DOHH2 (cell line): Measurements from ENCODE around the gene NTS.

Experiments
- H3F3A ChIP-seq: fragments of 200-600 bp; sonication (generic), shearing (Covaris generic); 2 replicates; pipeline ENCODE4 v1.6.0; 2016; ENCODE audit warnings: antibody characterized with exemption, mild to moderate bottlenecking; ENCODE audit not compliant: control insufficient read depth, insufficient read depth
- H3K27ac ChIP-seq: fragments of 200-600 bp; sonication (generic); 2 replicates; pipeline ENCODE4 v1.5.1; 2014; ENCODE audit warnings: low read depth, mild to moderate bottlenecking, low read length, moderate library complexity
- H3K27me3 ChIP-seq: fragments of 200-600 bp; sonication (generic); 2 replicates; pipeline ENCODE4 v1.6.1; 2014; ENCODE audit warnings: mild to moderate bottlenecking, low read length, mixed read lengths; ENCODE audit not compliant: control insufficient read depth
- H3K36me3 ChIP-seq: fragments of 200-600 bp; sonication (generic); 2 replicates; pipeline ENCODE4 v1.6.1; 2014; ENCODE audit warnings: mild to moderate bottlenecking, low read length, moderate library complexity, mixed read lengths; ENCODE audit not compliant: control insufficient read depth
- H3K4me1 ChIP-seq: fragments of 200-600 bp; sonication (generic); 2 replicates; pipeline ENCODE4 v1.6.1; 2014; ENCODE audit warnings: mild to moderate bottlenecking, low read length, mixed read lengths; ENCODE audit not compliant: control insufficient read depth
- H3K4me2 ChIP-seq: fragments of 200-600 bp; sonication (generic); 2 replicates; pipeline ENCODE4 v1.6.0; 2014; ENCODE audit warnings: mild to moderate bottlenecking, low read length, moderate library complexity
- H3K4me3 ChIP-seq: fragments of 200-600 bp; sonication (generic); 2 replicates; pipeline ENCODE4 v1.5.1; 2014; ENCODE audit warnings: mild to moderate bottlenecking, low read length, mixed read lengths
- H3K79me2 ChIP-seq: fragments of 200-600 bp; sonication (generic); 2 replicates; pipeline ENCODE4 v1.6.1; 2014; ENCODE audit warnings: mild to moderate bottlenecking, low read length, mixed read lengths; ENCODE audit not compliant: control insufficient read depth
- H3K9me2 ChIP-seq: fragments of 200-600 bp; sonication (generic); replicated peaks from 2 replicates; pipeline ENCODE4 v1.6.1; 2014; ENCODE audit warnings: mild to moderate bottlenecking, low read length, mixed read lengths; ENCODE audit not compliant: control insufficient read depth
- H3K9me3 ChIP-seq: fragments of 200-600 bp; sonication (generic); 2 replicates; pipeline ENCODE4 v1.6.1; 2014; ENCODE audit warnings: antibody characterized with exemption, low read length, mixed read lengths; ENCODE audit not compliant: control insufficient read depth, insufficient read depth
- H4K20me1 ChIP-seq: fragments of 200-600 bp; sonication (generic); 2 replicates; pipeline ENCODE4 v1.6.0; 2014; ENCODE audit warnings: low read depth, mild to moderate bottlenecking, antibody characterized with exemption, low read length, moderate library complexity; ENCODE audit not compliant: control insufficient read depth, insufficient read depth
- EZH2phosphoT487 ChIP-seq: fragments of 200-600 bp; sonication (generic); IDR thresholded peaks from 2 replicates; pipeline ENCODE4 v1.6.1; 2017; ENCODE audit warnings: borderline replicate concordance, mild to moderate bottlenecking, antibody characterized with exemption, low read length, moderate library complexity, mixed read lengths
- TF ChIP-seq, protein P1 (sequence below): fragments of 200-600 bp; sonication (generic); IDR thresholded peaks from one replicate; pipeline ENCODE4 v1.5.1; 2014; ENCODE audit warnings: antibody characterized with exemption, mild to moderate bottlenecking, low read depth, low read length; ENCODE audit not compliant: poor library complexity, severe bottlenecking

NTS gene

DNA sequence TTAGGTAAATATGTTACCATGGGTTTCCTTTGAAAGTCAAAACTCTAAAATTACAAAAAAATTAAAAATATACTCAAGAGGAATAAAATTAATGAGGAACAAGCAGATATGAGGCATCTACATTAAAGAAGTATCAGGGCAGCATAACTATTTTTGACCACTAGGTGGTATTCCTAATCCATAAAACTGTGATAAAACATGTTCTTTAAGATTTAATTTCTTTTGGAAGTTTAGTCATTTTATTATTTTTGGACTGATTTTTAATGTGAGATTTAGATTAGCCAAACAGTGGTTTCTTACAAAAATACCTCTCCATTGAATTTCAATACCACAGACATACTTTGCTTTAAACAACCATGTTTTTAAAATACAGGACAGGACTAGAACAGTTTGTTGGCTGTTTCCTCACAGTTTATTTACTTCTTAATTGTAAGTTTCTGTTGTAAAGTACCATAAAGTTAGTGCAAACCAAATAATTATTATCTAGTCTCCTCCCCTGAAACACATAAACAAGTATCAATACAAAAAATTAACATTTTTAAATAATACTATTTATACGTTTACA lies 49.8 kb downstream of the NTS start:
- Histone ChIP-seq H3K9me3 (no peaks in the 10 kb centered on the region), H3K4me2 (no peak overlapping the region), H3K4me1 (no peaks in the 10 kb centered on the region), H3K9me2 (no peaks in the 10 kb centered on the region), H4K20me1 (no peaks in the 10 kb centered on the region), H3K4me3 (no peak overlapping the region), H3K79me2 (no peaks in the 10 kb centered on the region), H3F3A (no peaks in the 10 kb centered on the region), H3K36me3 (no peaks in the 10 kb centered on the region), H3K27ac (no peak overlapping the region), H3K27me3 (no peaks in the 10 kb centered on the region)
- TF ChIP-seq EZH2phosphoT487: no peak
- TF ChIP-seq, protein P1, sequence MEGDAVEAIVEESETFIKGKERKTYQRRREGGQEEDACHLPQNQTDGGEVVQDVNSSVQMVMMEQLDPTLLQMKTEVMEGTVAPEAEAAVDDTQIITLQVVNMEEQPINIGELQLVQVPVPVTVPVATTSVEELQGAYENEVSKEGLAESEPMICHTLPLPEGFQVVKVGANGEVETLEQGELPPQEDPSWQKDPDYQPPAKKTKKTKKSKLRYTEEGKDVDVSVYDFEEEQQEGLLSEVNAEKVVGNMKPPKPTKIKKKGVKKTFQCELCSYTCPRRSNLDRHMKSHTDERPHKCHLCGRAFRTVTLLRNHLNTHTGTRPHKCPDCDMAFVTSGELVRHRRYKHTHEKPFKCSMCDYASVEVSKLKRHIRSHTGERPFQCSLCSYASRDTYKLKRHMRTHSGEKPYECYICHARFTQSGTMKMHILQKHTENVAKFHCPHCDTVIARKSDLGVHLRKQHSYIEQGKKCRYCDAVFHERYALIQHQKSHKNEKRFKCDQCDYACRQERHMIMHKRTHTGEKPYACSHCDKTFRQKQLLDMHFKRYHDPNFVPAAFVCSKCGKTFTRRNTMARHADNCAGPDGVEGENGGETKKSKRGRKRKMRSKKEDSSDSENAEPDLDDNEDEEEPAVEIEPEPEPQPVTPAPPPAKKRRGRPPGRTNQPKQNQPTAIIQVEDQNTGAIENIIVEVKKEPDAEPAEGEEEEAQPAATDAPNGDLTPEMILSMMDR: peak; percentile 63

DNA sequence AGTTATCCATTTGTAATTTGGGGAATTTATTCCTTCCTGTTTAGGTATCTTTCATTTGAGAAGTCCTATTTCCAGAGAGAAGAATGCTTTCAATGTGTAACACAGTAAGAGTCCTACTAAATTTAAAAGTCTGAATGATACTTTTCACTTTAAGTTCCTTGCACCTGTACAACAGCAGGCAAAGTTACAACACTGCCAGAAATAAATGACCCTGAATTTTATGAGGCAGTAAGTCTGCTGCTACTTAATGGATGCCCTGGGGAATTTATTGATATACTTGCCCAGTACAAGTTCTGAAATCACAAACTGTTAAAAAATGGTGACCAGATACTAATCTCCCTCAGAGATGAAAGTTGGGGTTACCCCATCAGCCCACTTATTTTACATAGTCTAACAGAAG lies 53.1 kb downstream of the NTS start:
- no peak overlapping the region for H3K4me2 ChIP-seq
- H3K4me1 ChIP-seq: no peaks in the 10 kb centered on the region
- H3K4me3 ChIP-seq: no peak overlapping the region
- no peak for TF ChIP-seq EZH2phosphoT487
- TF ChIP-seq, protein P1: no peak
- no peaks in the 10 kb centered on the region for H3K9me3 ChIP-seq
- H3K9me2 ChIP-seq: no peaks in the 10 kb centered on the region
- H3K79me2 ChIP-seq: no peaks in the 10 kb centered on the region
- H3F3A ChIP-seq: no peaks in the 10 kb centered on the region
- H4K20me1 ChIP-seq: no peaks in the 10 kb centered on the region
- H3K27me3 ChIP-seq: no peaks in the 10 kb centered on the region
- no peaks in the 10 kb centered on the region for H3K36me3 ChIP-seq
- no peak overlapping the region for H3K27ac ChIP-seq
